GM12891 (cell line): ENCODE measurements around the gene HOXD8.

Source experiments
- PAX5 ChIP-seq: IDR thresholded peaks from 2 replicates; pipeline ENCODE4 v1.6.1; 2011; ENCODE audit warnings: low read length, moderate library complexity, mild to moderate bottlenecking; ENCODE audit not compliant: insufficient read depth, severe bottlenecking
- POLR2A ChIP-seq: IDR thresholded peaks from 2 replicates; pipeline ENCODE4 v1.6.1; 2011; ENCODE audit warnings: low read depth, low read length, control low read depth
- POLR2AphosphoS5 ChIP-seq: IDR thresholded peaks from 2 replicates; pipeline ENCODE4 v1.6.1; 2011; ENCODE audit warnings: low read depth, low read length, control low read depth
- POU2F2 ChIP-seq: IDR thresholded peaks from 2 replicates; pipeline ENCODE4 v1.6.1; 2011; ENCODE audit warnings: low read depth, mild to moderate bottlenecking, control low read depth, low read length, moderate library complexity
- SPI1 ChIP-seq: IDR thresholded peaks from 2 replicates; pipeline ENCODE4 v1.6.1; 2011; ENCODE audit warnings: low read depth, low read length, control low read depth
- TAF1 ChIP-seq: IDR thresholded peaks from 2 replicates; pipeline ENCODE4 v1.6.1; 2011; ENCODE audit warnings: low read depth, low read length, control low read depth

DNA sequence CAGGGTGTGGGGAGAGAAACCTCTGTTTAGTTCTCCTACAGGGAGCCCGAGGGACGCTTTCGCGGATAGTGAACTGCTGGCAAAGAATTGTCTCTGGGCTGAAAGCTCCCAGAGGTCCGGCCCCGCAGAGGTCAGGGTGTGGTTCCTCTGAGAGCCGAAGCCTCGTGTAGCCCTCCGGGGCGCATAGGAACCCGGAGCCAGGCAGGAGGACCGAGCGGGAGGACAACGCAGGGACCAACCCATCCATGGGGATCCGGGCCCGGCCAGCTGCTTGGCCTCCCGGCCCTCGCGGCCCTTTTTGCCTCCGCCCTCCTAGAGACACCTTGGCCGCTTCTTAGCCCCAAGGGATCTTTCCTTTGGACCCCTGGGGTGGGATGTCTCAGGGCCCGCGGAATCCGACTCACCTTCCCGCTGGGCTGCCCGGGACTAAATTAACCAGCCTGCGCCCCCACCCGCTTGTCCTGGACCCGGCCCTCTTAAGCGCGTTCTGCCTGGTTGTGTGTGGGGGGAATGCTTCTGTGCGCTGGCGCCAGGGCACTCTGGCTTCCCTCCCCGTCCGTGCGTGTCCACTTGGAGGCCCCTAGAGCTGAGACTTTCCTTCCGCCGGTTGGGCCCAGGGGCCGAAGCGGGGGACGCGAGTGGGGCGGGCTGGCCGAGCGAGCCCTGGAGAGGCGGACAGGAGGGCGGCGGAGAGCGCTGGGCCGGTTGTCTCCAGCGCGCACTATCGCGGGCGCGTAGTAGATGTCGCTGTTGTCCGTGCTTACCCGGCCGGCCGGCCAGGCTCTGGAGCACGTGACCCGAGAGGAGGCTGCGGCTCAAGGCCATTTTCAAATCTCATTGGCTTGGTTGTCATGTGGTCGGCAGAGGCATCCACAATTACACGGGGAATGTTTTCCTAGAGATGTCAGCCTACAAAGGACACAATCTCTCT, 13.4 kb upstream of the HOXD8 start, which contains the start of gene HOXD10:
- TF ChIP-seq POLR2AphosphoS5 (no peak), POLR2A (no peak), PAX5 (no peak), TAF1 (no peak), POU2F2 (no peak), SPI1 (no peak)
